Mesothelial cell of epicardium (in vitro differentiated cells): ENCODE data around the gene UGT1A3. TPM values are rescaled to one million over a fixed set of nuclear protein-coding genes. Genes with fewer than 3 reads are reported as not detected.
A peak's percentile ranks its signal among the peaks of the same experiment; 100 is the strongest.

Experiments used
- DNase-seq, 2 experiments: peaks; one replicate each; pipeline ENCODE4 v3.0.0; 2021; ENCODE audit warnings: low spot score in 2 of 2; ENCODE audit not compliant: unreplicated experiment in 2 of 2
- H3K27ac Mint-ChIP-seq: 2 replicates; pipeline ENCODE4 v1.8.0; 2021; ENCODE audit warnings: mixed read lengths
- H3K27me3 Mint-ChIP-seq: 2 replicates; pipeline ENCODE4 v1.8.0; 2021; ENCODE audit warnings: low read depth, mixed read lengths
- H3K36me3 Mint-ChIP-seq: 2 replicates; pipeline ENCODE4 v1.8.0; 2021; ENCODE audit warnings: mixed read lengths
- H3K4me1 Mint-ChIP-seq: 2 replicates; pipeline ENCODE4 v1.8.0; 2021; ENCODE audit warnings: mixed read lengths
- H3K4me3 Mint-ChIP-seq: 2 replicates; pipeline ENCODE4 v1.8.0; 2021; ENCODE audit warnings: mild to moderate bottlenecking, moderate library complexity, mixed read lengths
- H3K9me3 Mint-ChIP-seq: 2 replicates; pipeline ENCODE4 v1.8.0; 2021; ENCODE audit warnings: mixed read lengths
- CTCF ChIP-seq: fragments of 200-600 bp; sonication (generic); IDR thresholded peaks from one replicate; pipeline ENCODE4 v1.5.0; 2021; ENCODE audit warnings: antibody characterized with exemption; ENCODE audit not compliant: unreplicated experiment
- total RNA-seq: library from RNA; stranded (reverse); gene quantifications from 3 replicates; pipeline ENCODE4 v1.2.1, GENCODE V29; 2021

The UGT1A3 gene
- total RNA-seq, 1 donor from 2014 or later, result not detected

GRCh38 chr2:233791151-233791882 is 62.5 kb downstream of the UGT1A3 start:
- TF ChIP-seq CTCF, result no peak
- peak in 1 of 2 experiments; percentile 17 for DNase-seq
- Mint-ChIP-seq H3K4me3 (no peak overlapping the region), H3K27me3 (peaks cover 16% of the 10 kb centered on the region), H3K36me3 (no peaks in the 10 kb centered on the region), H3K9me3 (peaks cover 2% of the 10 kb centered on the region), H3K27ac (no peak overlapping the region), H3K4me1 (no peaks in the 10 kb centered on the region)

DNA sequence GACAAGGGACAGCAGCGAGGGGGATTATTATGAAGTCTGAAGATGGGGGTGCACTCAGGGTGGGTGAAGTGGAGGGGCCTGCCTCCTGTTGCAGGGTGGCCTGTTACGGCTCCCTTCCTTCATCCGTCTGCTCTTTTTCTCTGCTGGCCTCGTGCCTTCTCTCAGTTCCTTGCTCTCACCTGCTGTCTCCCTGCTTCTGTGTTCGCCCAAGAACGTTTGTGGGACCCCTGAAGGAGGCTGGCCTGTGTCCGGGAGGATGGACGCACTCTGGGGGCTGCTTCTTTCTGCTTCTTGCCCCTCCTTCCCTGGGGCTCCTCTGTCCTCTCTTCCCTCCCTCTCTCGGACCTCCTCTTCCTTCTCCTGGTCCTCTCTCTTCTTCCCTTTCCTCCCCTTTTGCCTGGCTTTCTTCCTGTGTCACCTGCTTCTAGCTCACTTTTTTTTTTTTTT is 63.1 kb downstream of the UGT1A3 start:
- no peak for TF ChIP-seq CTCF
- Mint-ChIP-seq H3K27ac (no peak overlapping the region), H3K9me3 (no peaks in the 10 kb centered on the region), H3K4me3 (no peak overlapping the region), H3K27me3 (peaks cover 16% of the 10 kb centered on the region), H3K4me1 (no peaks in the 10 kb centered on the region), H3K36me3 (no peaks in the 10 kb centered on the region)
- DNase-seq, result peak in 1 of 2 experiments; percentile 36

DNA sequence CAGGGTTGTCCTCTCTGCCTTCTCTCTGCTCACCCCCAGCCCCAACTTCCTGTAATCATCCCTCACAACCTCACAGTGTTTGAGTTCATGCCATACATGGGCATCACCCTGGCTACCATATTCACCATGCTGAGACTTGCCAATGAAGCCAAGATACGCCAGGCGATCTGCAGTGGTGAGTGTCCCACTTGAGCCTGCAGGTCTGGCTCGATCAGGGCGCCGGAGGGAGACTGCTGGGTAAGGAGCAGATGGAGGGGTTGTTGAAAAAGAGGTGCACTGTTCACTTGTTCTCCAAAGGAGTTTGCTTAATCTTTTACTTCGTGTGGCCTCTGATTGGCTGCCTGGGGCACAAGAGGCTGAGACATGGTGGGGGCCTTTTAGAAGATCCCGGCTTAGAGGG is 63.9 kb downstream of the UGT1A3 start:
- DNase-seq, result no peak
- no peaks in the 10 kb centered on the region for H3K9me3 Mint-ChIP-seq
- peaks cover 16% of the 10 kb centered on the region for H3K27me3 Mint-ChIP-seq
- H3K4me1 Mint-ChIP-seq, result no peaks in the 10 kb centered on the region
- no peaks in the 10 kb centered on the region for H3K36me3 Mint-ChIP-seq
- H3K27ac Mint-ChIP-seq, result no peak overlapping the region
- H3K4me3 Mint-ChIP-seq, result no peak overlapping the region
- TF ChIP-seq CTCF, result no peak

DNA sequence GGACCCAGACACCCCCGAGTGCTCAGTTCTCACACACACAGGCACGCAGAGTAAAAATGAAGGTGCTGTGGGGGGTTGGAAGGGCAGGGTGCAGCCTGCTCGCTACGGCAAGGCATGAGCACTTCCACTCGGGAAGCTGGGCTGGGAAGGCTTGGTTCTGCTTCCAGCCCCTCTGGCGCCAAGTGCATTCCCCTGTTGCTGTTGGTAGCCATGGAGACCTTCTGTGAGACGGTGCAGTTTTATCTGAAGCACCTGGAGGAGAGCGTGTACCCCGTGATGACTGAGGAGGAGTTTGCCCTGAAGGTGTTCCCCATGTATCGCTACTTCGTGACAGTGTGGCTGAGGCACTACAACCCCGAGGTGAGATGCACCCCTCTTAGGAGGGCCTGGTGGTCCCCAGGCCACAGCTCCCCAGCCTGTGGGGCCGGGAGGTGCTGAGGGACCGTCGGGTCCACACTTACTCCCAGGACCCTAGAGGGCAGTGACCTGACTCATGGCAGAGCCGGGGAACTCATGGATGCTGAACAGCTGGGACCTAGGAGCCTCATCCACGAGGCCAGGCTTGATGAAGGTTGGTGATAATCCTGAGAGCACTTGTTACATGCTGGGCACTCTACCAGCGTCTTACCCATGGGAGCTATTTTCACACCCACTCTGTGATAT is 64.8 kb downstream of the UGT1A3 start:
- Mint-ChIP-seq H3K27me3 (peaks cover 16% of the 10 kb centered on the region), H3K36me3 (no peaks in the 10 kb centered on the region), H3K4me1 (no peaks in the 10 kb centered on the region), H3K4me3 (no peak overlapping the region), H3K9me3 (no peaks in the 10 kb centered on the region), H3K27ac (no peak overlapping the region)
- TF ChIP-seq CTCF, result no peak
- DNase-seq, result peak in 1 of 2 experiments; percentile 30

DNA sequence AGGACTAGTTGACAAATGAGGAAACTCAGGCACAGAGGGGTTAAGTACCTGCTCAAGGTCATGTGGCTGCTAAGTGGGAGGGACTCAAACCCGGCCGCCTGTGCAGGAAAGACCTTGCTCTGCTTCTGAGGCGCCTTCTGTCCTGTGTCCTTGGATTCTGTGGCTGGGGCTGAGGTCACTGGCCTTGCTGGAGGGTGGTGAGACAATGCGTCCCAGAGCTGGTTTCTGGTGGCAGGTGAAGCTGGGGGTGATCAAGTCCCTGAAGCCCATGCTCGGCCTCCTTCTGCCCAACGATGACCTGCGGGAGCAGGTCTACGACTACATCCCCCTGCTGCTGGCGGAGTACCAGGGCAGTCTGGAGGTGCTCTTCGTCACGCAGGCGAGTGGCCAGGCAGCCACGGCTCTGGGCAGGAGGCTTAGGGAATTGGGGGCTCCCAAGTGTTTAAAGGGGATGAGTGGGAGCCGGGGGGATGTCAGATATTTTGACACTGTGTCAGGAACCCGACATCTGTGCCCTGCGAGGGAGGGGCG is 65.4 kb downstream of the UGT1A3 start:
- Mint-ChIP-seq H3K27me3 (peaks cover 14% of the 10 kb centered on the region), H3K27ac (no peak overlapping the region), H3K4me3 (no peak overlapping the region), H3K36me3 (no peaks in the 10 kb centered on the region), H3K4me1 (no peaks in the 10 kb centered on the region), H3K9me3 (no peaks in the 10 kb centered on the region)
- no peak for TF ChIP-seq CTCF
- DNase-seq, result peak; percentile 5 to 16
